GM19455 (cell line): ENCODE results near the gene PWWP2A.

Experiments used
- ATAC-seq: cut with Tn5 transposase; IDR thresholded peaks from one replicate; pipeline ENCODE4 v1.9.1; 2021; ENCODE audit not compliant: unreplicated experiment

The PWWP2A gene

DNA sequence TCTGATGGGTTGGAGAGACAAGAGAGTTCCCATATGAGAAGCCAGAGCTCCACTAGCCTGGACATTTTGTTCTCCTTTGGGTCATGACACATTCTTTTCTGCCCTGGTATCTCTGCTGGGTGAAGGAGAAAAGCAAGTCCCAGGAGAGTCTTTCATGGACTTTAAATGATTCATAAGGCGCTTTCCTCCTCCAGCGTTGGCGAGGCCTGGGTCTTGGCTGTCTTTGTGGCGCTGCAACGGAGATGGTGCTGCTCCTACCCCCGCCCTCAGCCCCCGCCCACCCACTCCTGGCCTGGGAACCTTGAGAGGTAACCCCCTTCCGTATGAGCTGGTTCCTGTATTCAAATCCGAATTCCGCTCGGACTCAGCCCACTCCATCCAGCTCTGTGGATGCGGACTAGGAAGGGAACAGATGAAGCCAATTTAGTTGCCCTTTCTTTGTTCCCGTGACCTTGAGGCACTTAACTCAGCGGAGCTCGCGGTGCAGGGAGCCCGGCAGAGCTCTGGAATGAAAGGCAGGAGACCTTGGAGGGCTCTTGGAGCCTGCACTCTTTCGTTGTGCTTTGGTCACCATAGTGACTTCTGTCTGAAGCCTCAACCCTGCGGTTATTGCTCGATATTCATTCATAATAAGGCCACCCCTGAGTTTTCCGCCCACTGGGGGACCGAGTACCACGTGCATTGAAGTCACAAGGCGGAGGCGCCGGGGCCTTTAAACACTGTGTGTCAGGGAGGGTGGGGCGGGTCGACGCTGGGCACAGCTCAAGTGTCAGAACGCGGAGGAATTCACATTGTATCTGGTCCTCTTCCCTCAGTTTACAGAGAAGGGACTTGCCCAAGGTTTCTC is 14.0 kb upstream of the PWWP2A start:
- no peak for ATAC-seq

GRCh38 chr5:160129841-160130240 is 10.6 kb upstream of the PWWP2A start:
- no peak for ATAC-seq

GRCh38 chr5:160128632-160129031 is 9.4 kb upstream of the PWWP2A start:
- ATAC-seq: no peak

- ATAC-seq: peak; percentile 6
These were observed 636 bp upstream of the PWWP2A start for GRCh38 chr5:160119905-160120266.

DNA sequence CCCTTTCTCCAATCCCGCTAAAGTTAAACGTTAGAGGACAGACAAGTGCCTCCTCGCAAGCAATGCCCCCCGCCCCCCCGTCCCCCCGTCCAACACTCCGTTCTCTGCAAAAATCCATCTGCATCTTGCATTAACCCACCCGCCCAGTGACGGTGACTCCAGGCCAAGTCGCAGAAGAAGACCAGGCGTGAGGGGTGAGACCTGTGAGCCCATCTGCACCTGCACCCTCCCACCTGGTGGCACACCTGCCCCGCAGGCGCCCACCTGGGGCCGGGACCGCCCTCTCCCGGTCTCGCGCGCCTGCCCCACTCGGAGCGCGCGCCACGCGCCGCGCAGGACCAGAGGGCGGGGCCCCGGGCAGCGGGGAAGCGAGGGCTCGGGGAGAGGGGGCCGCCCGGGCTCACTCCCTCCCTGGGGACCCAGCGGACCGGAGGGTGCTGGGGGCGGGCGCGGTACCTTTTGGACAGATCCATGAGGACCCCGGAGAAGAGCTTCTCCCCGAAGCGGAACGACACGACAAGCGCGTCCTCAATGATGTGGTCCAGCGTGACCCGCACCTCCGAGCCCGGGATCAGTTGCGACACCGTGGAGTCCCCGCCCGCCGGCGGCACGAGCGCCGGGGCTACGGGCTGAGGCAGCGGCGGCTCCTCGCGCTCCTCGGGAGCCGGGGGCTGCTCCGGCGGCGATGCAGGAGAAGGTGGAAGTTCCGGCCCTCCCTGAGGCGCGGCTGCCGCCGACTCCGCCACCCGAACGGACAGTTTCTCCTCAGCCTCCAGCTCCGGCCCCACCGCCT is 705 bp downstream of the PWWP2A start:
- peak; percentile 26 for ATAC-seq

DNA sequence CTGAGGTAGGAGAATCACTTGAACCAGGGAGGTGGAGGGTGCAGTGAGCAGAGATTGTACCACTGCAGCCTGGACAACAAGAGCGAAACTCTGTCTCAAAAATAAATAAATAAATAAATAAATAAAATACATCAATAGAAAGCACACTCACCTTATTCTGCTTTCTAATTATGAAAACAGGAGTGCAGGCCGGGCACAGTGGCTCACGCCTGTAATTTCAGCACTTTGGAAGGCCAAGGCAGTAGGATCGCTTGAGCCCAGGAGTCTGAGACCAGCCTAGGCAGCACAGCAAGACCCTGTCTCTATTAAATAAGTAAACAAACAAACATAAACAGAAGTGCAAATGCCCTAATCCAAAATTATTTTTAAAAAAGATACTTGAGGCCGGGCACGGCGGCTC is 2.3 kb downstream of the PWWP2A start:
- ATAC-seq: no peak

DNA sequence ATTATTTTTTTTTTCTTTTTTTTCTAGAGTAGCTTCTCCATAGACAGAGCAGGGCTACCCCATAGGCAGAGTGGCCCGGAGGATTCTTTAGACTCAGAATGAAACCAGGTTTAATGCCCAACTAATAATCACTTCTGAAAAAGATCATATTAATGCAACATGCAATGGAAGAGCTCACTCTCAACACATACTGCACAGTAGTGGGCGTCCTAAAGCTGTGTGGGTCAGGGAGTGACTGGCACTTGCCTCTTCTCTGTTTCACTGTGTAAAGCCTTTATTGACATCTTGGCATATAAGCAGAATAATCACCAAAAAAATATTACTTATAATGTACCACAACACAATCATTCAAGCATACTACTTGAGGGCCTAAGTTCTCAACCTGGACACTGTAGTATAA is 11.1 kb downstream of the PWWP2A start:
- no peak for ATAC-seq

- ATAC-seq: peak; percentile 75
These were observed 13.4 kb downstream of the PWWP2A start for GRCh38 chr5:160105686-160106360.

DNA sequence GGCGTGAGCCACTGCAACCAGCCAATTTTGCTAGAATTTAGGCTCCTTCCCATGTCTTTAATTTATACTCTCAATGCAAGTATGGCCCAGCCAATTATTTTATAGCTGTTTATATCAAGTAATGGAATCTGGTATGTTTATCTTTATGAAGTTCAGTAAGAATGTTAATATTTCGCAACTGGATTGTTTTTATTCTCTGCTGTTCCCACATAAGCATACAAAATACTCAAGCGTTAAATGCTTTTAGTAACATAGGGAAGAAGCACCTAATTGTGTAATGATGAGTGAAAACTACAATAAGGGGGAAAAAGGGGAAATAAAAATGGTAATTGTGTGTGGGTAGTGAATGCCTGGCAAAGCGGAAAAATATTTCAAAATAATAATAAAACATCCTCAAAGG is 21.3 kb downstream of the PWWP2A start:
- ATAC-seq: no peak

DNA sequence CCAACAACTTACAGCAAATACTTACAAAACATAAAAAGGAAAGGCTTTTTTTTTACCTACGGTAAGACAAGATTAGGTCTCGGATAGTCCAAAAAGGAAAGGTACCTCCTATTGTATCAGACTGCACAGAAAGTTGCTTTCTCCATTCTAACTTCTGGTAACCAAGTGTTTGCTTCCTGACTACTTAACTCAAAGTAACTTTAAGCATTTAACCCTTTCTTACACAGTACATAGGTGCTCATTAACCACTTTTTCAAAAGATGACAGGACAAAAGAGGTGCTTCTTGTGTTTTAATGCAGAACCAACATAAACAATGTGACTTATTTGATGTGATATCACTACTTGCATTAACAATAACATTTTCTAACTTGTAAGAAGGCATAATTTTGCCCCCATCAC is 23.1 kb downstream of the PWWP2A start:
- ATAC-seq: no peak

DNA sequence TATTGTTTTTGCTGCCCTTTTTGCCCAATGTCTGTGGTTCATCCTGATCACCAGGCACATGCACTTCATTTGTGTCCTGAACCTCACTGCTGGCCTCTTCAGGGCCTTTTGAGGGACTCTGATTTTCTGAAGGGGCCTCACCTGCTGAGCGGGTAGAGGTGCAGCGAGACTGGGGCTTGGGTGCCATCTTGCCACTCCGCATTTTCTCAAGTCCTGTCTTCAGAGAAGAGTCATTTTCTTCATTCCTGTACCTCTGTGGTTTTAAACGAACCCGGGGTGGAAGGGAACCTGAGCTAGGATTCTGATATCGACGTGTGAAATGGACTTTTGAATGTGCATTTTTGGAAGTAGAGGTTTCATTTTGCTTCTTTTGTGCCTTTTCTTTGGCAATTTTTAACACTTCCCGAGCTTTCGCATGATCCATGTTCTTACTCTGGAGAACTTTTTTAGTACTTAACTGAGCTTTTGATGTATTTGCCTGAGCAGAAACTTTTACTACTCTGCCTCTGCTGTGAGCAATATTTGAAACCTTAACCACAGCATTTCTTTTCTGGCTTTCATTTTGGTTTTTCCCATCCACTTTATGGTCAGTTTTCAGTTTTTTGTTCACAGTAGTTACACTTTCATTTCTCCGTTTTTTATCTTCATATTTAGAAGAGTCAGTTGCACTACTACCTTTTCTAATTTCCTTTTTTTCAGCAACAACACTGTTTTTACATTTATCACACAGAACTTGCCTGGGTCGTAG is 26.1 kb downstream of the PWWP2A start:
- peak; percentile 77 for ATAC-seq

DNA sequence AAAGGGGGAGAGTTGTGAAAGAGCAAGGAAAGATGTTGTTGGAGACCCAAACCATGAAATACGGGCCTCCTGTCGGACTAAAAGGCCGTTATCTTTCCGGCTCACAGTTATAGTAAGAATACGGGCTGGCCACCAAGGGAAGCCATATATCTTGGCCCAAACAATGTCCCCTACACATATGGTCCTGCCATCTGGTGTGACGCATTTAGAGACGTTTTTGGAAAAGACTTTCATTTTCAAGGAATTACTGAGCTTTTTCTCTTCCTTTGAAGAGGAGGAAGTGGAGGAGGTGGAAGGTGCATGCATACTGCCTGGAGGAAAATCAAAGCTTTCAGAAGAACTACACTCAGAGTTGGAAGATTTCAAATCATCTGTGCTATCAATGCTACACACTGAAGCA is 26.7 kb downstream of the PWWP2A start:
- no peak for ATAC-seq

DNA sequence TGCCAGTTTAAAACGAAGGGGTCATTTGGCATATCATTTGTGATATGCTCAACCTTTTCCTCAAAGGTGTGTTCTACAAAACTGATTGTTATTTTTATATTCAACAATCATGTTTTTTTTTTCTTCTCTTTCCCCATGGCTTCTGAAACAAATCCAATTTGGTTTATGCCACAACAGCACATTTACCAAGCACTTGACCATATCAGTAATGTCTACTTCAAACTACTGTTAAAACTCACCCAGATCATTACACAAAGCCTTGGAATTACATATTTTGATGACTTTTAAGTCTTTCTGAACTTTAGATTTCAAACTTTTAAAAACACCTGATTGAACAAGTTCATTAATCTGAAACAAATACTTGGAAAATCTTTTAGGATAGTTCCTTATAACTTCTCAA is 29.2 kb downstream of the PWWP2A start:
- no peak for ATAC-seq

GRCh38 chr5:160089531-160089930 is 29.7 kb downstream of the PWWP2A start:
- ATAC-seq: no peak

DNA sequence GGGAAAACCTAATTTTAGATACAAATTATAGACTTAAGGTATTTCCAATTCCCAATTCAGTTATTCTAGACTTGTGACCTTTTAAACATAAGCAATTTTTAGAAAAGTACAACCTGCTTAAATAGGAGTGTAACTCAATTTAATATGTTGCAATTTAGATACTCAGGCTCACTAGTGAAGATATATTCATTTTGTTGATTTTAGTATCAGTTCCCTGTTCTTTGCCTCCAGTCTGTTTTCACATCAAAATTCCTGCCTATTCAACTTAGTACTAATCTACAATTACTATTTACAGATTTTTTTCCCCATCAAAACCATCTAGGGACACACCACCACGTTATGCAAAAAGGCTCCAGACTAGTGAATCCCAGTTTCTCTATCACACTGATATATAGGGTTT is 30.4 kb downstream of the PWWP2A start:
- no peak for ATAC-seq

DNA sequence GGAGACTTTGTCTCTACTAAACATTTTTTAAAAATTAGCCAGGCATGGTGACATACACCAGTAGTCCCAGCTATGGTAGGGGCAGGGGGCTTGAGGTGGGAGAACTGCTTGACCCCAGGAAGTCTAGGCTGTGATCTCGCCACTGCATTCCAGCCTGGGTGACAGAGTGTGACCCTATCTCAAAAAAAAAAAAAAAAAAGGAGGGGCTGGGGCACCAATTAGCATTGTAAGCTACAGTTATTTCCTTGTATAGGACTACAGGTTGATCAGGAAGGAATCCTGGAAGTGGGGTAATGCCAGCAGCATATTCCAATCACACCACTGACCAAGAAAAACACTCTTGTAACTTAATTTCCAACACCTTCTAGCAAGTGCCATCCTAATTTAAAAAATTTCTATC is 32.1 kb downstream of the PWWP2A start:
- ATAC-seq: no peak

GRCh38 chr5:160084144-160084543 is 35.1 kb downstream of the PWWP2A start:
- ATAC-seq: no peak

- ATAC-seq: no peak
These were observed 35.7 kb downstream of the PWWP2A start for GRCh38 chr5:160083501-160083900.

GRCh38 chr5:160082614-160083500 is 36.4 kb downstream of the PWWP2A start:
- ATAC-seq: no peak

- no peak for ATAC-seq
These were observed 37.8 kb downstream of the PWWP2A start for GRCh38 chr5:160081495-160081894.
